ENCODE measurements around the gene INPP5D.

INPP5D gene

GRCh38 chr2:233075966-233076339, 15.8 kb downstream of the INPP5D start:
- no peak for DNase-seq

- no peak for DNase-seq
Measured at GRCh38 chr2:233076749-233077148, 16.6 kb downstream of the INPP5D start.

DNA sequence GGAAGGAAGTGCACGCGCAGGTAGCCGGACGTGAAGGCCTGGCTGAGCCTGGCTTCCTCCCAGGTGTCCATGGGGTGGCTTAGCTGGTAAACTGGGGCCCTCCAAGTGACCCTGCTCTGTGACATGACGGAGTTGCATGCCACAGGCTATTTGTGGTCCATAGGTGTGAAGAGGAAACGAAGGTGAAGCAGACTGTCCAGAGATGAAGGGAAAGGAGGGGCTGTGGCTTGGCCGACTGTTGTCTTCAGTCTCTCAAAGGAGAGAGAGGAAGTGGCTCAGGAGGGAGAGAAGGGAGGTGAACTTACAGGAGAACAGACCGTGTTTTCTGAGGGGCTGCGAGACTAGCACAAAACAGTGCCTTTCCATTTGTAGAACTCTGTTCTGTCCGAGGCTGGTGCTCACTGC, 19.3 kb downstream of the INPP5D start:
- no peak for DNase-seq

GRCh38 chr2:233079953-233080835, 20.1 kb downstream of the INPP5D start:
- DNase-seq = no peak

DNA sequence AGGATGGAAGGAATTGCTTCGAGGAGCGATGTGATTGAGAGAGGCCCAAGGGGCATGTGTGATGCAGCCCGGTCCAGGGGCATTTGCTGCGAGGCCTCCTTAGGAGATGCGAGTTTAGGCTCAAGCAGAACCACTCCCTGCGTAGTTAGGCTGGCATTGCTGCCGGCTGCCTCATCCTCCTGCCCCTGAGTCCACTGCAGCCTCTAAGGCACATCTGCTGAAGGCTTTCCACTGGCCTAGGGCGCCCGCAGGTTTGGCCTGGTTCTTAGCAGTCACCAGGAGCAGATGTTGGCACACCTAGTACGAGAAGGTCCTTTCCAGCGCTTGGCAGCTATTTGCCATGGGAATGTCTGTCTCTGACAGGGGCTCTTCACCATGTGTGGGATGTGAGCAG, 20.7 kb downstream of the INPP5D start:
- DNase-seq = no peak

GRCh38 chr2:233081232-233081730, 21.1 kb downstream of the INPP5D start:
- DNase-seq = no peak

- no peak for DNase-seq
Measured at GRCh38 chr2:233081731-233082221, 21.6 kb downstream of the INPP5D start.

GRCh38 chr2:233082222-233082930, 22.2 kb downstream of the INPP5D start:
- no peak for DNase-seq

DNA sequence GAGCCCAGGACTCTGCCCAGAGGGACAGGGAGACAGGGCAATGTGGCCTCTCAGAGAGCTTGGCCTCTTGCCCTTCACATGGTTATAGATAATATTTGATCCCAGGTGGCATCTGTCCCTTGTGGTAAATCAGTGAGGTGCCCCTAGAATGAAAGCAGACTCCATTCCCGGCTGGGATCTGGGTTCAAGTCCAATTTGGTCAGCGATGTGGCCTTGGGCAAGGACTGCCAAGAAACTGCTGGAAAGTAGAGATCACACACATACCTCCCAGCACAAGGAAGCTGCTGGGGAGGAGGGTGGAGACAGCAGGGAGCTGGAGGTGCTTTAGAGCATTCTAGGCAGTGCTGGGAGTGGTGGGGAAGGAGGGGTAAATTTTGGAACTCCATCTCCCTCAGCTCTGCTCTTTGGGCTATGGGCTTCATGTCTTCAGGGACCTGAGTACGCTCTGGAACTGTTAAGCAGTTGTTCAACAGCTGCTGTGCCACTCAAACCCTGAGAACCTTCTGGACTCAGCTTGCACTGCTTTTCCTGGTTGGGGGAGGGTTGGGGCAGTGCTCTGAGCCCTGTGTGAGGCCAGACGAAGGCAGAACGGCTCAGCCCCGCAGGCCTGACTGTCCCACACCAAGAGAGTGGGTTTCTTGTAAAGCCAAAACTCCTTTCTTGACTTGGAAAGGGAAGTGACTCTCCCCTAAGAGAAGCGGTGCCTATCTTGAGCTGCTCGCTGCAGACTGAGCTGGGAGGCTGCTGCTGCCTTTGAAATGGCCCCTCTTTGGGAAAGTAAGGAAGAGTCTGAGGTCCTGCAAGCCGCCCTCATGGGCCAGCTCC, 23.0 kb downstream of the INPP5D start:
- DNase-seq = no peak

DNA sequence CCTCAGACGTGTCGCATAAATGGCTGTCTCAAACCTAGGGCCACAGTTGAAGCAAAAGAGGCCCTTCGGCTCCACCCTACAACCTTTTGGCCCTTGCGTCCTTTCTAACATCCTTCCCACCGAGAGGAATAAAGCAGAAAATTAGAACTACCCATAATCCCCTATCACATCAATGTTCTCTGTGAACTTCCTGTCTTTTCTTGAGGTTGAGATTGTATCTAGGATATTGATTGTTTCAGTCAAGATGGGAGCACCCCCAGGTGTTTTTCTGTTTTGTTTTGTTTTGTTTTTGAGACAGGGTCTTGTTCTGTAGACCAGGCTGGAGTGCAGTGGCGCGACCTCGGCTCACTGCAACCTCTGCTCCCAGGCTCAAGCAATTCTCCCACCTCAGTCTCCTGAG, 23.6 kb downstream of the INPP5D start:
- DNase-seq = no peak

DNA sequence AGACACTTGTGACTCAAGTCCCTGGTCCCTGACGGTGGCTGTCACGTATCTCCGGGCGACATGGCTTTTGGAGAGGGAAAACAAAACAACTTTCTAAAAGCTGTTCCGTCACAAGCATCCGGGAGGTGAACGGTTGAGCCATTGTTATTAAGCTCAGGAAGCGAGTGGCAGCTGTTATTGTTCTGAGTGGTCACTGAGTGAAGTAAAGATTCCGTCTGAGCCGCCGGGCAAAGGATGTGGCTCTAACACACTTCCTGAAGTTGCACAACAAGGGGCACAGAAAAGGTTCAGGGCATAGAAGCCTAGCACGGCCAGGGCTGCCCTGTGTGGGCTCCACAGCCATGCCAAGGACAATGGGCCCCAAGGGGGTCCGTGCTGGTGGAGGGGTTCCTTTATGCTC, 24.3 kb downstream of the INPP5D start:
- no peak for DNase-seq

DNA sequence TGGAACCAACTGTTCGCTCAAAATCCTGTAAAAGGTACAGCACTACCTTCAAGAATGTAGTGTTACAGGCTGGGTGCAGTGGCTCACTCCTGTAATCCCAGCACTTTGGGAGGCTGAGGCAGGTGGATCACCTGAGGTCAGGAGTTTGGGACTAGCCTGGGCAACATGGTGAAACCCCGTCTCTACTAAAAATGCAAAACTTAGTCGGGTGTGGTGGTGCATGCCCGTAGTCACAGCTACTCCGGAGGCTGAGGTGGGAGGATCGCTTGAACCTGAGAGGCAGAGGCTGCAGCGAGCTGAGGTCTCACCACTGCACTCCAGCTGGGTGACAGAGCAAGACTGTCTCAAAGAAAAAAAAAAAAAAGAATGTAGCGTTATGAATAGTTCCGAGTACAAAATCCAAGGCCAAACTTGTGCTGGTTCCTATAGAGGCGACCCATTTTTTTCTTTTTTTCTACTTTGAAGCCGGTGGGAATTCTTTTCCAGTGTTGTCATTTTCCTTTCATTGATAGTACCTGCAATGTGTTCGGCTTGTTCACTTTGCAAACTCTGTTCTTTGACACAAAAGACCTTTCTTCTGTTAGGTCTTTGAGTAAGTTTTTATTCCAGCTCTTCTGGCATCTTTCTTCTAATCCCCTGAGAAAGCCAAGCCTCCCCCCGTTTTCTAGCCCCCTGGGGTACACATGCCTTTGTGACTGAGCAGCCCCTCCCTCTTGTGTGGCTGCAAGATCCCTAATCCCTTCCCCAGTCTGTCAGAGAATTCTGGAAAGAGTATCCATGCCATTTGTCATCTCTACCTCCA, 25.1 kb downstream of the INPP5D start:
- no peak for DNase-seq

- DNase-seq = no peak
Measured at GRCh38 chr2:233085839-233086150, 25.7 kb downstream of the INPP5D start.

DNA sequence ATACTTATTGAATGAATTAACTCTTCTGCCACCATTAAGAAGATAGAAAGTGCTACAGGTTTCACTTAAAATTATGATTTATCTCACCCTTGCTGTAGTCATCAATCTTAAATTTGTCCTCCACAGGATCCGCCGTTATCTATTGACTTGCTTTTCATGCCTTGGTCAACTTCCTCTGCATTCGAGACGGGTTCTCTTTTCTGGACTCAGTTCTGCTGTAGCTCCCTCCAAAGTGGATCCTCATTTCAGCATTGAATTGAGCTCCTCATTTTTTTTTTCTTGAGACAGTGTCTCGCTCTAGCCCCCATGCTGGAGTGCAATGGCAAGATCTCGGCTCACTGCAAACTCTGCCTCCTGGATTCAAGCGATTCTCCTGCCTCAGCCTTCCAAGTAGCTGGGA, 27.6 kb downstream of the INPP5D start:
- no peak for DNase-seq

- DNase-seq = no peak
Measured at GRCh38 chr2:233088972-233089345, 28.8 kb downstream of the INPP5D start.

DNA sequence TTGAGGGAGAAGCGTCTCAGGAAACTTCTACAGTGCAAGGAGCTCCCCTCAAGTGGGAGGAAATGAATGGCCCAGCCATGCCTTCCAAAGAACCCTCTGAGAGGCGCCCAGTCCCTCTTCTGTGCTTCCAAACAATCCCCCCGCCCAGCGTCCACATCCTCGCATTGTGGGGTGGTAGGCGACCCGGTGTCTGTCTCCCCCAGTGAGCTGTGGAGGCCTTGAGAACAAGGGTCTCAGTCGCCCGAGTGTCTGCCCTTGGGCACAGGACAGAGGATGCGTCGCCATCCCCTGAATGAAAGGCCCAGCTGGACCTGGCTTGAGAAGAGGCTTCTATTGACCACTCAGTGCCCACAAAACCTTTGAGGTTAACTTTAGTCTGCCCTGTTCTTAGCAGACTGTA, 29.7 kb downstream of the INPP5D start:
- no peak for DNase-seq

GRCh38 chr2:233090879-233091278, 30.7 kb downstream of the INPP5D start:
- no peak for DNase-seq

- DNase-seq = no peak
Measured at GRCh38 chr2:233091595-233092375, 31.6 kb downstream of the INPP5D start.

DNA sequence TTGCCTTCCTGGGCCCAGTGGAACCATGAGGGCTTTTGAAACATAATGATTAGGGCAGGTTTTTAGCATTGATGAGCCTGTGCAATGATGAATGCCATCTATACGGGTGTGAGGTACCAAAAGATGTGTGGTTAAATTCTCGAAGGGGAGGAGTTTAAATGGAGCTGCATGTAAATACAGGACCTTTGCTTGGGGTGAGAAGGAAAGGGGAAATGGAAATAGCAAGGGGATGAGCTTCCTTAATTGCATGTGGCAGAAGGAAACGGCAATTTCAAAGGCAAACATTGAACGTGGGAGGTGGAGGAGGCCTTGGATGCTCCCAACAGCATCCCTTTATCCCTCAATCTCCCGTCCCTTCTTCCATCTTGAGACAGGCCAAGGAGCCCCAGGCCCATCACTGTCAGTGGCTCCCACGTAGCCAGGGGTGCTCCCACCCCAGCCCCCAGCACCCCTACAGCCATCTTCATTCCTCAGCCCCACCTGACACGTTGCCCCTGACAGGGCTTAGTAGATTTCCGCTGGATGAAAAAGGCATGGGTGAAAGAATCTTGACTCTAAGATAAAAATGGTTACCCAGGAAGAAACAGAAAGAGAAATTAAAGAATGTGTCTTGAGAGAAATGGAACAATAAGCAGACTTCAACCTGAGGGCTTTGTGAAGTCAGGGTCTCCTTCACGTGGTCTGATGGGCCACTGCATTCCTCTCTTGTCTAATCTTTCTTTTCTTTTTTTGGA, 32.5 kb downstream of the INPP5D start:
- no peak for DNase-seq

DNA sequence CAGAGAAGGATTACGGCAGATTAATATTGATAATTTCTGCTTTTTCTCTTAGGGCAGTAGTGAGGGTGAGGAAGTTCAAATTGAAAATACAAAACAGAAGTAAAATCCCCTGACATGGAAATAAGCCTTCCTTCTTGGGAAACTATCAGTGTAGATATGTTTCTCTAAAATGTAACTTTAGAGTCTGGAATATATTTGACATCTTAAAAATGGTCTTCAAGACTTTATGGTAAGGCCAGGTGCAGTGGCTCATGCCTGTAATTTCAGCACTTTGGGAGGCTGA, 33.0 kb downstream of the INPP5D start:
- no peak for DNase-seq

DNA sequence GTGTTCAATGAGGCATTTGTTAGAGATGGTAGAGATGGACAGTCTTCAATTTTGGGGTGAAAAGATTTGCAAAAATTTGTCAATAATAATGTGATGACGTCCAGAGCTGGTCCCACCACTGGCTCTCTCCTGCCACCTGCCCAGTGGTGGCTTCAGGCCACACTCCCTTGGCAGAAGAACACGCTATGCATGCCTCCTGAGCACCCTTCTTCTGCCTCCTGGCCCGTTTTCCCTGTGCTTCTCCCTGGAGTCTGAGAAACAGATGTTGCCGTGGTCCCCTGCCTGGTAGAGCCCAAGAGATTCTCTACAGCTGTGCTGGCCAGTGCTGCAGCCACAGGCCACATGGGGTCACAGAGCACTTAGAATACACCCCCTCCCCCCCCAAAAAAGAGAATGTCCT, 33.6 kb downstream of the INPP5D start:
- DNase-seq = no peak
